ENCODE measurements around the gene KIF5B. TPM values are rescaled to one million over a fixed set of nuclear protein-coding genes. Genes with fewer than 3 reads are reported as not detected.
A peak's percentile ranks its signal among the peaks of the same experiment; 100 is the strongest.

The KIF5B gene
- total and polyA plus RNA-seq, 9 of the 15 experiments (the other 6 are each of a cell fraction or from before 2014, with no cell fraction given), result 24.4 to 94.4 (median 68.9) TPM

- TF ChIP-seq CHCHD3 (CRISPR knock-in tag; IDR thresholded peaks at IDR 0.05), result no peak
- TF ChIP-seq PKNOX1 (IDR thresholded peaks at IDR 0.05), result peak; percentile 71
- no peak for TF ChIP-seq ARHGAP35 (IDR thresholded peaks at IDR 0.05; ENCODE audit: partially characterized antibody)
- TF ChIP-seq ZNF444 (CRISPR knock-in tag; IDR thresholded peaks at IDR 0.05), result no peak
- no peak for TF ChIP-seq RBM14 (IDR thresholded peaks at IDR 0.05; ENCODE audit: borderline replicate concordance, insufficient read depth, low read depth, low read length)
- peak; percentile 98 for TF ChIP-seq MTA2 (IDR thresholded peaks at IDR 0.05; ENCODE audit: low read depth)
- no peak for TF ChIP-seq FOXJ2 (tag; IDR thresholded peaks at IDR 0.05)
- TF ChIP-seq RCOR1 (IDR thresholded peaks at IDR 0.05; ENCODE audit: borderline replicate concordance in 1 of 2, low read depth in 2 of 2, low read length in 2 of 2), result peak; percentile 92 to 98
- TF ChIP-seq MNT (conservative IDR thresholded peaks at IDR 0.05), result peak; percentile 41 to 80; a peak in 1 of 4 replicates
- no peak; the same call in 1 of the 2 replicates for TF ChIP-seq BCL6 (CRISPR knock-in tag; IDR thresholded peaks at IDR 0.05)
- no peak for TF ChIP-seq POLR2B (IDR thresholded peaks at IDR 0.05; ENCODE audit: low read depth, partially characterized antibody)
- no peak for TF ChIP-seq ZNF133 (CRISPR knock-in tag; IDR thresholded peaks at IDR 0.05)
- peak; percentile 98 for TF ChIP-seq NBN (IDR thresholded peaks at IDR 0.05; ENCODE audit: low read depth)
- peak; percentile 80 for TF ChIP-seq NFE2 (IDR thresholded peaks at IDR 0.05; ENCODE audit: low read depth)
- peak; percentile 99 for TF ChIP-seq TEAD4 (IDR thresholded peaks at IDR 0.05; ENCODE audit: low read length)
- no peak for TF ChIP-seq TEAD4 (CRISPR knock-in tag; IDR thresholded peaks at IDR 0.05; ENCODE audit: borderline replicate concordance)
- TF ChIP-seq ELK3 (CRISPR knock-in tag; IDR thresholded peaks at IDR 0.05), result no peak
- peak; percentile 96 for TF ChIP-seq GATAD2B (IDR thresholded peaks at IDR 0.05; ENCODE audit: borderline replicate concordance)
- TF ChIP-seq E4F1 (CRISPR knock-in tag; IDR thresholded peaks at IDR 0.05; ENCODE audit: borderline replicate concordance), result no peak
- no peak for TF ChIP-seq ETV1 (tag; conservative IDR thresholded peaks at IDR 0.05; ENCODE audit: low read depth)
- TF ChIP-seq MAFK (IDR thresholded peaks at IDR 0.05; ENCODE audit: low read length), result peak; percentile 44; the same call in 1 of the 2 replicates
- TF ChIP-seq ZNF212 (CRISPR knock-in tag; IDR thresholded peaks at IDR 0.05), result no peak
- no peak for TF ChIP-seq COPS2 (conservative IDR thresholded peaks at IDR 0.05)
- TF ChIP-seq XRCC5 (IDR thresholded peaks at IDR 0.05; ENCODE audit: low read depth, low read length), result peak; percentile 59; the same call in 1 of the 2 replicates
These were observed 83.6 kb downstream of the KIF5B start (continued) for GRCh38 chr10:31972519-31973041.

All from K562 (cell line).